Measurements from ENCODE around the gene POLR2E. TPM values are rescaled to one million over a fixed set of nuclear protein-coding genes. Genes with fewer than 3 reads are reported as not detected.

The POLR2E gene
- total and polyA plus RNA-seq, 2 experiments from 2014 or later = 257 to 286 TPM

- no peak for TF ChIP-seq ZNF462 (CRISPR knock-in tag; IDR thresholded peaks at IDR 0.05)
- no peak for TF ChIP-seq EZH2phosphoT487 (IDR thresholded peaks at IDR 0.05; ENCODE audit: unreplicated experiment)
- no peak for TF ChIP-seq EZH2 (IDR thresholded peaks at IDR 0.05; ENCODE audit: low read depth, unreplicated experiment)
- no peak for TF ChIP-seq ZNF114 (CRISPR knock-in tag; IDR thresholded peaks at IDR 0.05)
- TF ChIP-seq STAT1 (IDR thresholded peaks at IDR 0.05; ENCODE audit: unreplicated experiment) = no peak
Measured at GRCh38 chr19:1134431-1134830, 39.3 kb upstream of the POLR2E start (continued).

GRCh38 chr19:1133471-1133929 is 38.3 kb upstream of the POLR2E start:
- H3K4me3 Mint-ChIP-seq = no peak overlapping the region
- ATAC-seq = peak; percentile 66

More at GRCh38 chr19:1133471-1133929, 38.3 kb upstream of the POLR2E start:
- H3K36me3 ChIP-seq (ENCODE audit: insufficient read depth) = no peaks in the 10 kb centered on the region
- Mint-ChIP-seq H3K36me3 (ENCODE audit: low read depth) (no peaks in the 10 kb centered on the region), H3K4me1 (peaks cover 6% of the 10 kb centered on the region), H3K27ac (no peak overlapping the region), H3K27me3 (ENCODE audit: insufficient read depth, low read depth, poor library complexity) (peaks cover 13% of the 10 kb centered on the region), H3K9me3 (no peaks in the 10 kb centered on the region)
- no peak overlapping the region for H2AFZ ChIP-seq
- H3K9me2 ChIP-seq (ENCODE audit: insufficient read depth) = no peaks in the 10 kb centered on the region
- 0 out of 2 replicates have a peak, but pooled peaks cover 3% of the 10 kb centered on the region for H3K4me1 ChIP-seq (ENCODE audit: insufficient read depth)
- H3K27ac ChIP-seq (ENCODE audit: low read depth) = 0 out of 2 replicates have a peak overlapping the region, but pooled peaks have one; percentile 55
- peak; percentile 72 for DNase-seq (ENCODE audit: low spot score)
- no peak overlapping the region for H3K4me3 ChIP-seq
- H3K79me2 ChIP-seq (replicated peaks; ENCODE audit: insufficient read depth) = no peaks in the 10 kb centered on the region
- H3K27me3 ChIP-seq (ENCODE audit: insufficient read depth) = no peaks in the 10 kb centered on the region
- no peaks in the 10 kb centered on the region for H4K20me1 ChIP-seq (replicated peaks; ENCODE audit: insufficient read depth)
- no peaks in the 10 kb centered on the region; the same call in 1 of the 2 replicates for H3F3A ChIP-seq (replicated peaks; ENCODE audit: low read depth)
- TF ChIP-seq STAT1 (IDR thresholded peaks at IDR 0.05; ENCODE audit: unreplicated experiment) (no peak), ZNF114 (CRISPR knock-in tag; IDR thresholded peaks at IDR 0.05) (no peak), NANOG (IDR thresholded peaks at IDR 0.05; ENCODE audit: borderline replicate concordance) (no peak), CTCF (conservative IDR thresholded peaks at IDR 0.05; ENCODE audit: low read depth in 2 of 2) (no peak), JUNB (IDR thresholded peaks at IDR 0.05; ENCODE audit: unreplicated experiment) (no peak), REST (IDR thresholded peaks at IDR 0.05; ENCODE audit: unreplicated experiment) (no peak), ETS1 (IDR thresholded peaks at IDR 0.05) (no peak), EZH2phosphoT487 (IDR thresholded peaks at IDR 0.05; ENCODE audit: unreplicated experiment) (no peak)
- H3K4me2 ChIP-seq = no peak overlapping the region
